HG03135 (cell line): ENCODE results near the gene HOXB7.

Experiments used
- ATAC-seq: cut with Tn5 transposase; IDR thresholded peaks from one replicate; pipeline ENCODE4 v1.9.1; 2021; ENCODE audit warnings: mild to moderate bottlenecking, moderate library complexity; ENCODE audit not compliant: unreplicated experiment

The HOXB7 gene

DNA sequence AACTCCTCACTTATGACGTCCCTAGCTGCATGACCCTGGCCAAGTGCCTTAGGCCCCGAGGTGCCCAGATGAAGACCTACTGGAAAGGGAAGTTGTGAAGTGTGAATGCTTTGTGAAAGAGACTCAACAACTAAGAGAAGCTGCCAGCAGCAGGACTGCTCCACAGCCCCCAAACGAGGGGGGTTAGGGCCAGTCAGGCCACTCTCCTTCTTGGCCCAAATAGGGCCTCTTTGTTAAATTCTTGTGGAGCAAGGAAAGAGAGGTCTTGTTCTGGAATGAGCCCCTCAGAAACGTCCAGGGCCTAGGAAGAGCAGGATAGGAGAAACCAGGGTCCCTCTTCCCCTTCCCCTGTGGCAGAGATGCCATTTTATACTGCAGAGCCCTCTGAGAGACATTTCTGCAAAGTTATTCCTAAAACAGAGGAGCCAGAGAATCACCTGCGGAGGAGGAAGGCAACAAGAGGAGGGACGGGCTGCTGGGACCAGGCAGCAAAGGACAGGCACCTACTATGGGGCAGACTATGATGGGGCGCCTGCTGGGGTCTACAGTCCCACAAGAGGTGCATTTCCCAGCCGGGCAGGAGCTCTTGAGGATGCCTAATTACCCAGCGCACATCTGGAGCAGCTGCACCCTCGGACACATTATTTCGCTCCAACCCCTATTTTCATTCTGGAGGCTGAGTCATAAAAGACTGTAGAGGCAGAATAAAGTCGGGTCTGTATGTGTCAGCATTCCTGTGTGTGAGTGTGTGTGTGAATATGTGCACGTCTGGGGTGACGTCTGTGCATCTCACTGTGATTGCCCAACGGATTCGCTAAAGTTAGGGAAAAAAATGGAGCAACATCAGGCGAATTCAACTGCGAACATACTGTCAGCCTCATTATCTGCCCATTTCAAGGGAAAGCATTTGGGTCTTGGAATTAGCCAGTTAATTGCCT, 26.8 kb upstream of the HOXB7 start:
- no peak for ATAC-seq

DNA sequence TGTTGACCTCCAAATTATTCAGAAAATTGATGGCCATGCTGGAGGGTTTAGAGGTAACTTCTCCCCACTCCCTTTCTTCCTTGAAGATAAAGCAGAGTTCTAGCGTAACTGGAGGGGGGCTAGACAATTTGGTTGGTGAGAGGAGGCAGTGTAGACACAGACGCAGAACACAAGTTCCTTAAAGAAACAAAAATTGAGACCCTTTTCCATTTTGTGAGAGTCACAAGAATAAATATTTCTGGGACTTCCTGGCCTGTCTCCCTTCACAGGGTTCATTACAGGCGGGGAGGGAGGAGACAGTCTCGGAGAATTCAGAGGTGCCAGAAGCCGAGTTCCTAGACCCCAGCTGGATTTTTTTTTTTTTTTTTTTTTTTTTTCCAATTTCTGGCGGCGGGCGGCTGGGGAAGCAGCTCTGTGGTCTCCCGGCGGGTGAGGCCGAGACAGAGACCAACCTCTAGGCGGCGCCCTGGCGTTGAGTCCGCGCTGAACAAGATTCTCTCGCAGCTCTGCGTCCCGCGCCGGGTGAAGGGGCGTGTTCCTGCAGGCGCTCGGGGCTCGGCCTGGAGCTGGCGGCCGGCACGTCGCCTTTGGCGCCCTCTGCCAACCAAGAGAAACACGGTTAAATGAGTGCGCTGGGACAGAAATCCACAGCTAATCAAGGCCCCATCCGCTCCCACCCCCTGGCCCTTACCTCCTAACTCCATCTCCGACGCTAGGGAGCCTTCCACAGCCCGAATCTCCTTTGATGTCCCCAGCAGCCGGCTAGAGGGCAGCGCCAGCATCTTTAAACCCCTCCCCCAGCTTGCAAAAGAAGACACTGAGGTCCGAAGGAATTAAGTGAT, 25.6 kb upstream of the HOXB7 start:
- ATAC-seq = no peak

DNA sequence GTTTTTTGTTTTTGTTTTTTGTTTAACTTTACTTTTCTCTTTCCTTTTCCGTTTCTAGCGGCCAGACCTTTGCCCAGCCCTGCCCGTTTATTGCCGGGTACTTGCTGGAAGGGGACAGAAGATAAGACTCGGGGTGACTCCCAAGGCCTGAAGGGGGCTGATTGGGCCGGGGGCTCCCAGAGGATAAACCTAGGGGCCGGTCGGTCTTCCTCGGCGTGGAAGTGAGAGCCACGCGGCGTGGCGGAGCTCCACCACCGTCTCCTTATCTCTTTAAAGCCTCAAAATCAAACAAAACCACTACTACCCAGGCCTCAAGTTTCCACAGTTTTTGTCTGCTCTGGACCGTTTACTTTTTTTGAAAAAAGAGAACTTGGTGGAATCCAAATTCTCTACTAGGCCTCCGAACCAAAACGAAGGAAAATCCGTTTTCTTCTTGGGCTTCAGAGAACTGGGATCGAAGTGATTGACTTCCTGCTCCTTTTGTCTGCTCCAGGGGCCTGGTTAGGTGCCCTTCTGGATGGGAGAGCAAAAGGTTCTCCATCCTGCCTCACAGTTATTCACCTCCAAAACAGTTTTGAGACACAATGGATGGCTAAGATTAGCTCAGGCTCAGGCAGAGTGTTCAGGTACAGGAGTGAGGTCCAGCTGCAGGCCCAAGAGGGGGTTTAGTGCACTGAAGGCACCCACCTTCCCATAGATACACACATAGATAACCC, 23.8 kb upstream of the HOXB7 start:
- ATAC-seq = no peak

DNA sequence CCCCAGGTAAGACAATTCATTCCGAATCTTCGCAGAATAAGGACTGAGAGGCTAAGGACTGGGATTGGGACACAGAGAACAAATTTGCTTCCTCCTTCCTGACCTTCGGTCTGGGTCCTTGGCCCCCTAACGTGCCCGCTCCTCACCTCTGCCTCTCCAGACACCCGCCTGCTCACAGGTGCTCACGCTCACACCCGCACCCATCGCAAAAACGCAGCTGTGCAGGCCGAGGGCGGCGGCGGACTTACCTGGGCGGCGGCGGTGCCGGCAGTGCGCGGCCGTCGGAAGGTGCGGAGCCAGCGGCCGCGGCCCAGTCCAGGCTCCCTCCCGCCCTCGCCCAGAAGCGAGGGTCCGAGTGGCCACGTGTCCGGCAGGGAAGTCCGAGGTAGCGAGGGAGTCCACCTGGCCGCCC, 22.5 kb upstream of the HOXB7 start:
- no peak for ATAC-seq

DNA sequence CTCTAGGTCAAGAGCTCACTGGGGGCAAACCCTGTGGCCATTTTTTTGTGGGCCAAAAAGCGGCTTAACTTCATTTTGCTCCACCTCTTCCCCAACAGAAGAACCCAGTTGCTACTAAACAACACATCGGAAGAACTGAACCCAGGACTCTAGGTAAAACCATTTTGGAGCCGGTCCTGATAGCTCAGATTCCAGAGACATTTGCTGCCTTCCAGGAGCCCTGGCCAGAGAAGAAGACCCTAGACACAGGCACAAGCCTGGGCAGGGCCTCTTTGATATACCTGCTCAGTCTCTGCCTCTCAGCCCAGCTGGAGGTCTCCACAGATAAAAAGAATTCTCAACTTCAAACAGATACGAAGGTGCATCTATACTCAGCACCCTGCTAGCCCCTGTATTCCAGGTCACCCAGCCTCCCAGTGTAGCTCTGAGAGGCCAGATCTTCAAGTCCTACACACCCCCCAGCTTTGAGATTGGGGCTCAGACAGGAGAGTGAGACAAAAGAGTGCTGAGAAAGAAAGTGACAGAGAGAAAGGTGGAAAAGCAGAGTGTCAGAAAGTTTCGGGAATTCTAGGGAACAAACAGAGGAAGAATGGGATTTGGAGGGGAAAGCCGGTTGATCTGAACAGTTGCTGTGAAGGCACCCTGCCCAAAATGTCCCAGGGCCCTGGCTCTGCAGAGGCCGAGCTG, 21.9 kb upstream of the HOXB7 start:
- no peak for ATAC-seq

DNA sequence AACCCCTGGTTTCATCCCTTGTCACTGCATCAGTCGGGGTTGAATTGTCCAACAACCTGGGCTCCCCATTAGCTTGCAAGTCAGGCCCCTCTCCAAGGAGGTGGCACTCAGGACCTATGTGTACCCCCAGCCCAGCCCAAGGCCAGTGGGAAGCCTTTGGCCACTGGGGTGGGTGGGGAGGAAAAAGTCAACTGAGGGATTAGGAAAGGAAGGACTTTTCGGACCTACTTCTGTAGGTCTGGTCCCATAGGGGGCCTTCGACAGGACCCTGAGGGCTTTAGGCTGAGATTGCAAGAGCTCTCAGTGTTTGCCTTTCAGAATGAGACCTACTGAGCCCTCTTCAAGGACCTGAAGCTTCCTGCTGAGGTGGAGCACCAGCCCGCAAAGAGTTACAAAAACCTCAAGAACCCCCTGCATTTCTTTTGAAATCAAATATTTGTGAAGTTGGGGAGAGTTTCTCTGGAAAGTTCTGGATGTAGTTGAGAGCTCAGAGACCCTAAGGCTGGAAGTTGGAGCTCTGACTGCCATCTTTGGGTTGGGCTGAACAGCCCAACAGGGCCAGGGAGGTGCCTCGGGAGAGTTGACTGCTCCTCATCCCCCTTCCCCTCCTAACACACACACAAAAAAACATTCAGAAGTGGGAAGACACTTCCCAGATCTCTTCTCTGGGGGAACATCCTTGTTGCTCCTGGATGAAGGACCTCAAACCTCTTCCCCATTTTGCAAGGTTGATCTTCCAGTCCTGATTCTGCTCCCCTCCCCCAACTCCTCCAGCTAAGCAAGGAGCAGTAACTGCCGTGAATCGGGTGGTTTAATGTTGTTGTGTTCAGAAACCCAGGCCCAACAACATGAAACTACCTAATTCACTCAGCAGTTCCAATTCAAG, 21.1 kb upstream of the HOXB7 start:
- no peak for ATAC-seq

DNA sequence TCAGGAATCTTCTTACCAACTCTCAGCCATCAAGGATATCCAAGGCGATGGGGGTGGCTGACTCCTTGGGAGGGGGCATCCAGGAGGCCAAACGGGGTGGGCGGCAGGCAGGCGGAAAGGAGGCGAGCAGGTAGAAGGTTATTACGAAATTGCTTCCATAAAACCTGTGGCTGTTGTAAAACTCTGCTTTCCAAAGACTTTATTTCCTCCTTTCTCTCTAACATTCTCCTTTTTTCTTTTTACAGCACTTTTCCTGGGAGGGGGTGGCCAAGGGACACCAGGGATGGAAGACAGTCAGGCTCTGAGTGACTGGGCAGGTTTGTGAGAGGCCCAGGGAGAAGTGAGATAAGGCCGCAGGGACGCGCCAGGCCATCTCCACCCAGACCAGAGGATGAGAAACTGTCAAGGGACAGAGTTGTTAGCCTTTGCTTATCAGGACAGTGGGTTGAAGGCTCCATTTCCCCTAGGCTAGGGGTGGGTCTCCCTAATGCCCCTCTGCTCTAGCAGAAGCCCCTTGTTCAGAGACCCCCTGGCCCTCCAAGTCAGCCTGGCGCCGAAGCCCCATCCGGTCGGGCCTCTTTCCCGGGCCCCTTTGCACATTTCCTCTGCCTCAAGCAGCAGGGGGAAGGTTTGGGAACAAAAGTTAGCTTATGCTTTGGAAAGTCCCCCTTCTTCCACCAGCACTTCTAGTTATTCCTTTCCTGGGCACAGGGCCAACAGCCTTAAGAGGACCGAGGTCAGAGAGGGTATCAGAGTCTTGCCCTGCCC, 20.3 kb upstream of the HOXB7 start:
- ATAC-seq = no peak

DNA sequence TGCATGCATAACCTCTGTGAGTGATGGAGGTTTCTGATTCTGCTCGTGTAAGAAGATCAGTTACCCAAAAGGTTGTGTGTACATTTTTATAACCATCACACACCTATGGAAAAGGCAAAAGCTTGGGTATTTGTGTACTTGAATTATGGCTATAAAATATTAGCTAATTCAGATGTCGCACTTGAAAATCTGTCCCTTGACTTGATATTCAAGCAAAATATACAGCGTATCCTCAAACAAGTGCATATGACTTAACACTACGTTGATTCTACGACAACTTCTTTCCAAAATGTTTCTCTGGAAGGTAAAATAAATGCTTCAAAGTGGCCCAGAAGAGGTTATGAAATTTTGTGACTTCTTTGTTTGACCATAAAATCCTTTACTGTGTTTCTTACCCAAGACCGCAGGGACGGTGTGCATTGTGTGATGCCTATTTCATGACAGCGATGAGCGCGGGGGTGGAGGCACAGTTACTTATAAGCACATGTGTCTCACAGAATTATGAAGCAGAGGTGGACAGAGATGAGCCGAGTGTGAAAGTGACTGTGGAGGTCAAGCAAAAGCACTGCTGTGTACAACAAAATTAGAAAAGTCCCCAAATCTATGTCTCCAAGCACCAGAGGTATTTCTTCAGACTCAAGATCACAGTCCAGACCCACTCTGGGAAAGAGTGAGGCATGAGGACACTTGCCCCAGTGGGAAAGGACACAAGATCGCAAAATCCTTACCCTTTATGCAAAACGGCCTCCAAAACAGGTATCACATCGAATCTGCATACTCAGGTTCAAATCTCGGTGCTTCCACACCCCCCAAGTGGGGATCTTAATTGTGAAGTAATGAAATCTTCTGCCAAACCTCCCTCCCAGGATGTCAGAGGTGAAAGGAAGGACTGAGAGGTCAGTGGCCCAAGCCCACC, 19.4 kb upstream of the HOXB7 start:
- ATAC-seq = no peak

DNA sequence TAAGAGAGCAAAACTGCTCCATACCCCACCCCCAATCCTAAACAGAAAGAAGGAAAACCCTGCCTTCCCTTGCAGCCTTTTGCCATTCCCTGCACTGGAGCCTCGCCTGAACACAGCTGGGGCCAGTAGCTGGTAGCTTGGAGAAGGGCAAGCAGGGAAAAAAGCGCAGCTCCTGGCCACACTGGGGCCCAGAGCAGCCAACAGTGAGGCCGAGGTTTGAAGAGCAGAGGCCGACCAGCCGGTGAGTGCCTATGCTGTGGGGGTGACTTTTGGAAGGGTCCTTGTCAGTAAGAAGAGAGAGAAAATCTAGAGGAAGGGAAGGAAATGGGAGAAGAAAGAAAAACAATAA, 18.6 kb upstream of the HOXB7 start:
- no peak for ATAC-seq

DNA sequence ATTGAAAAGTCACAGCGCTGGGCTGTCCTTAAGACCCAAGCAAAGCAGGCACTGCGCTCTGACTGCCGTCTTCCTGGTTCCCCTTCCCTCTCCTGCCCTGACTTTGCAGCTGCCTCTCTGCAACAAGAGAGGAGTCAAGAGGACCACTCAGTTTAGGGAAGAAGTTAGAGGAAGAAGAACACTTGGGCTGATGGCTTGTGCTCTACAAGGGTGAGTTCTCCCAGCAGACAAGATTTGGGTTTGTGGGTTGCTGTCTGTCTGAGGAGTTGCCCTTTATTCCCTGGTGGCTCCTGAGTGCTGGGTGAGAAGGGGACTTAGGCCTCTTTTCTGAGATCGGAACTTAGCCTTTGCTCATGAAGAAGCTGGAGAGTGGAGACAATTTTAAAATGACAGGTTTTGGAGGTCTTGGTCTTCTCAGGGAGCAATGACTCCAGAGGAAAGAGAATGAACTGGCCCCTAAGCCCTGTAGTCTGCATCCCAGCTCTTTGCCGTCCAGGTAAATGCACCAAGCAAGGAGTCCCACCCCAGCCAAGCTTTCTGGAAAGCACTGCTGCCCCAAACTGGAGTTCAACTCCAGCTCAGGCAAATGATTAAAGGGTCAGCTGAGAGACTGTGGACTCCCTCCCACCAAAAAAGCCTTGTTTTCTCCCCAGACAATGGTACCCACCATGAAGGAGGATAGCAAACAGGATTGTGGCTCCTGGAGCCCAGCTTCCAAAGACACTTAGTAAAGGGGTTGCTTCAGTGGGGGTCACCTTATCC, 18.0 kb upstream of the HOXB7 start:
- ATAC-seq = no peak

DNA sequence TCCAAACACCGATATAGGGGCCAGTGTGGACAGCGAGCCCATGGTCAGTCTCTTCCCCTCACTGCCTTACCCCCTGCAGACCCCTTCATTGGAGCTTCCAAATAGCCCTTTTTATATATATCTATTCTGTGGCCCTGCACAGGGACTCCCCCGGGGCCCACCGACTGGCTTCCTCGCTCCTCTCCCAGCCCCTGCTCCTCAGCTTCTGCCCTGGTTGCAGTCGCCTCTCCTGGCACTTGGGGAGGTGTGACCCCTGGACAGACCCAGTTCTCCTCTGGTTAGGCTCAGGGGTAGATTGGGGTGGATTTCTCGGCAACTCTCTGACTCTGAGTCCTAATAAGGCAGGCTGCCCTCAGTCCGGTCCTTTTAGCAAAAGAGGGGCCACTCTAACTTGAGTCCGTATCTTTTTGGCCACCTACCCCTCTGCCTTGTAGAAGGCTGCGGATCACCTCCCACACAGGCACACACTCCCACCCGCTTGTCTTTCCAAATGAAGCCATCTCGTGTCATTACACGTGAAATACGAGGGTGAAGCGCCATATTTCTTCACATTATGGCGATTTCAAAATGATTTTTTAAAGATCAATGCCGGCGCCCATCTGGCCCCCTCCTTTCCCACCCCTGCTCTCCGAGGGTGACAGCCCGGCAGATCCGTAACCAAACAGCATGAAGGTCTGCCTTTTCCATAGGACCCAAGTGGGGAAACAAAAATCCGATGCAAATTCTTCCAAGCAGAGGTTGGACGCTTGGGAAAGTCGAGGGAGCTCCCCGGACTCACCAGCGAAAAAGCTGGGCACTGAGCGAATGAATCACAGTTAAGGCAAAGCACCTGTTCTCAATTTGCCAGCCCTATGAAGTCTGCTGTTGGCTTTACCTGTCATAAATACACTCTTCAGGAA, 17.1 kb upstream of the HOXB7 start:
- no peak for ATAC-seq

DNA sequence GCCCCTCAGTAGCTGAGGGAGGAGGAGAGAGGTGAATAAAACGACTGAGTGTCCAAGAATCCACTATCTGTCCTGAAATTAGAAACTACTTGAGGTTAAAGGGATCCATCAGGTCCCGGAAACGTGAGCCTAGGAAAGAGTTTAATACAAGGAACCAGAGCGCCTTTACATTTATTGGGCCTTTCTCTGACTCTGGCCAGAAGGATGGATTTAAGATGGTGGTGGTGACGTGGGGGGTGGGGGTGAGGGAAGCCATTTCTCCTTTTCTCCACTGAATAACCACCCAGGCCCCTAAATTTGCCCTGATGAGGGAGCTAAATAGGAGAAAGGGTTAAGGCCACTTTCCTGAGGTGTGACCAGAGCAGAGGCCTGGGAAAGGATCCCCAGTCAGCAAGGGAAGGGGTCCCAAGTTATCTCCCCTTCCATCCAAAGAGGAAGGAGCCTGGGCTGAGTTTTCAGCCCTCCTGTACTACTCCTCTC, 16.3 kb upstream of the HOXB7 start:
- ATAC-seq = no peak

DNA sequence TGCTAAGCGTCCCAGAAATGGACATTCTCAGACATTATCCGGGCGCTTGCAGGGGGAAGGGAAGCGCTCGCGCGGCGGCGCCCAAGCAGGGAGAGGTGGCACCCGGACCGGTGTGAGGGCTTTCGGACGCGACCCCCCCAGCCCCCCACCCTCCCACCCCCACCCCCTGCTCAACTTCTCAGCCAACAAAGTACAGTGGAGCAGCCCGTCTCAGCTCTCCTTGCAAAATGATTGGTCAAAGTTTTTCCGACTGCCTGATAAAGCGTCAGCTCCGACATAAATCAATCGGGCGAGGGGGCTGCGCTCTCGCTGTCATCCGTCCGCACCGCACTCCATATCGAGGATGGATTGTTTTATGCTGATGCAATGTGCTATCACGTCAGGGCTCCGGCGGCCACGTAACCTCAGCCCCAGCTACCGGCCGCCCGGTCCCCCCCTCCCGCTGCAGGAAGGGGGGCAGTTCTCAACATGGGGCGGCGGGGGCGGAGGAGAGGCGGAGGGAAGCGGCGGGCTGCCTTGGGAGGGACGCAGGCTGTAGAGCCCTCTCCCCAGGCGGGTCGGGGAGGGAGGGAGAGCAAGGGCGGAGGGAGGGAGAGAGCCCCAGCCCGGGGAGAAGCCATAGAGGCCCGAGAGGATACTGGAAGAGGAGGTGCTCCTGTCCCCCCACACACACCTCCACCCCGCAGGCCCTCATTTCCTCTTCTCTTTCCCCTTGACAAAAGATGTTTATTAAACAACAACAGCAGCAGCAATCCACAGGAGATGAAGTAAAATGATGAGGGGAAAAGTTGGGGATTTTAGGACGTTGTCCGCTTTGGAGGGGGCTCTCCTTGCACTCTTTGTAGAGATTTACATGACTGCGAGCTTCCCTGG, 15.7 kb upstream of the HOXB7 start, which contains the start of gene HOXB9:
HOXB9 (minus strand) TSS at position 114 of the 873 bp plus-strand sequence; CDS start at position 25, 89 bp downstream.
- ATAC-seq = no peak

DNA sequence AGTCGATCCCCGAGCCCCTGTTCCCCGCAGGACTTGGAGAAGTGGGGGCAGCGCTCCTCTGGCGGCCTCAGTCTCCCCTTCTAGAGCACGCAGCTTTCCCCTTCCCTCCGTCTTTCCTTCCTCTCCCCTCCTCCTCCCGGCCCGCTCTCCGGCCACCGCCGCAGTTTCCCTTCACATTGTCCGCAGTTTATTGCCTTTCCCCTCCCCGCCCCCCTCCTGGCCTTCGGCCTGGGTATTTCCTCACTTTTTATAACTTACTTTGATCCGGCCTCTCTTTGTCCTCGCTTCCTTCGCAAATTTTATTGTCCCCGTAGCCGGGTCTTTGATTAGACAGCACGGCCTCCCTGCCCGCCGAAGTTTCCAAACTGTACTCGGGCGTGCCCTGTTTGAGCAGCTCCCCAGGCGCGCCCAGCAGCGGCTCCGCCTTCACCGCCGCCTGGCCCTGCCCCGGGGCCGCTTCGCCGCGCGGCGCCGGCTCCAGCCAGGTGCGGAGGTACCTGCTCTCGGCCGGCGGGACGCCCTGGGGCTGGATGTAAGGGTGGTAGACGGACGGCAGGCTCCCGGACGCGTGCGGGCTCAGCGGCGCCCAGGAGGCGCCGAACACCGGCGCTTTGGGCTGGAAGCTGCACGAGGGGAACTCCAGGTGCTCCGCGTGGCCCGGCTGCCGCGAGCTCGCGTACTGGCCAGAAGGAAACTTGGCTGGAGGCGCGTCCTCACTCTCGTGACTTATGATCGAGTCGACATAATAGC, 14.9 kb upstream of the HOXB7 start:
- ATAC-seq = no peak
